GM19025 (cell line): ENCODE data around the gene RBP5.

ENCODE experiments used
- ATAC-seq: cut with Tn5 transposase; IDR thresholded peaks from one replicate; pipeline ENCODE4 v1.9.1; 2021; ENCODE audit warnings: mild to moderate bottlenecking, low read depth, moderate library complexity; ENCODE audit not compliant: unreplicated experiment

RBP5 gene

DNA sequence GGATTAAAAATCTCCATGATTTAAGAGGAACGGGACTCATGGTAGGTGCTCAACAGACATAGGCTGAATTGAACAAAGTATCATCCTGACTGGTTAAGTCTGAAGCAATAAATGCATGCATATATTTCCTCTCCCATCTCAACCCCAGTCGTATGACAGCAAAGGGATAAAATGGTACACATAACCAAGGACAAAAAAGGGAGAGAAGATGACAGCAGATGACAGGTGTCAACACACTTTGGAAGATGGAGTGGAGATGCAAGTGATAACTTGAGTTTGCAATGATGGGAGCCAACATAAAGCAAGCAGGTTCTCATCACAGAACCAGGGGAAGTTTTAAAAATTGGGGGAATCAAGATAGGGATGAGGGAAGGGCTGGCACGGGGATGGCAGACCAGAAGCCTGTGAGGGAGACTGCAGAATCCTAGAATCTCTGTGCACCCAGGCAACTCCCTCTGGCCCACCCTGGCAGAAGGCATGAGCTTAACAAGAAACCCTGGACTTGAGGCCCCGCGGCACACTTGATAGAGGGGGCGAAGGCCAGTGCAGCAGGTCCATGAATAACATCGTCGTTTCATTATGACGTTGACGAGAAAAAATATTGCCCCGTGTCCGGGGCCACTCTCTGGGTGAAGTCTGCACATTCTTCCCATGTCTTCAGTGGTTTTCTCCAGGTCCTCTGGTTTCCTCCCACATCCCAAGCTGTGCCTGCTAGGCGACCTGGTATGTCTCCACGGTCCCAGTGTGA lies 24.7 kb downstream of the RBP5 start:
- no peak for ATAC-seq

DNA sequence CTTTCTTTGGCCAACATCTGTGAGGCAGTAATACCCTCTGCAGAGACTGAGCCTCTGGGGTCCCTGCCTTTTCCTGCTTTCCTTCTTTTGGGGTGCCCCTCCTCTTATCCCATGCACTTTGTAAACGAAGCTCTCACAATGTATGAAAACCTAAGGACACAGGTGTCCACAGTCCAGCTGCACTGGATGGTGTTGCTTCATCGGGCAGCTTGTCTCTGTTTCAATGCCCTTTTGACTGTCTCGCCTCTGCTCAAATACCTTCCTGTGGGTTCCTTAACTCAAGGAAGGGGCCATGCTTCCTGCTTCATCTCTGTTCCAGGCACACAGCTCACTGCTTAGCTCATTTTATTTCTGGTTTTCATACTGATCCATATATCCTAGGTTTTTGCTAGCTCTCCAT lies 26.1 kb downstream of the RBP5 start:
- ATAC-seq = no peak

DNA sequence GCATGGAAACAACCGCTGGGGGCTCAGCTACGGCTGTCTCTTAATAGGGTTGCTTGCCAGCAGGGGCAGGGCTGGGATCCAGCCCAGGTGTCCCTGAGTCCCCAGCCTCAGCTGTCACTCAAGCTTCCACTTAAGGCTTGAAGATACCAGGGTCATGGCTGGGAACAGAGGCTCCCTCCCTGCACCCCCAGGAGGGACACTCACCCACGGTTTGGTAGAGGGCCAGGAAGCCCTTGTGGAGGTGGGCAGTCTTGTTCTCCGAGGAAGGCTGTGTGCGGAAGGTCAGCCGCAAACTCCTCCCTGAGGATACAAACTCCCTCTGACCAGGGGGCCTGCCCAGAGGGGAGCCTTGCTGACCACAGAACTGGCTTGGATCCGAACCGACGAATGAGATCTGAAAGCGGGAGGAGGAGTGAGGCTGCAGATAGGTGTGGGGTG lies 27.0 kb downstream of the RBP5 start:
- no peak for ATAC-seq

DNA sequence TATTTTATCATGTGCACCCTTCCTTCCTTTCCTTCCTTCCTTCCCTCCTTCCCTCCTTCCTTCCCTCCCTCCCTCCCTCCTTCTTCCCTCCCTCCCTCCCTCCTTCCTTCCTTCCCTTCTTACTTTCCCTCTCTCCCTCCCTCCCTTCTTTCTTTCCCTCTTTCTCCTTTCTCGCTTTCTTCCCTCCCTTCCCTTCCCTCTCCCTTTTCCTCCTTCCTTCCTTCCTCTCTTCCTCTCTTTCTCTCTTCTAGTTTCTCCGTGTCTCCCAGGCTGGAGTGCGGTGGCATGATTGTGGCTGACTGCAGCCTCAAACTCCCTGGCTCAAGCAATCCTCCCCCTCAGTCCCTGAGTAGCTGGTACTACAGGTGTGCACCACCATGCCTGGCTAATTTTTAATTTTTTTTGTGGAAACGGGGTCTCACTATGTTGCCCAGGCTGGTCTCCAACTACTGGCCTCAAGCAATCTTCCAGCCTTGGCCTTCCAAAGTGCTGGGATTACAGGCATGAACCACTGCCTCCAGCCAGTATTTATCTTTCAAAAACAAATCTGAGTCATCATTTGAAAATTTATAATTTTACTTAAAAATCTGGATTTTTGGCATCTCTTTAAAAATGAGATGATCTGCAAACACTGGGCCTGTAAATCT lies 27.5 kb downstream of the RBP5 start:
- ATAC-seq = no peak

DNA sequence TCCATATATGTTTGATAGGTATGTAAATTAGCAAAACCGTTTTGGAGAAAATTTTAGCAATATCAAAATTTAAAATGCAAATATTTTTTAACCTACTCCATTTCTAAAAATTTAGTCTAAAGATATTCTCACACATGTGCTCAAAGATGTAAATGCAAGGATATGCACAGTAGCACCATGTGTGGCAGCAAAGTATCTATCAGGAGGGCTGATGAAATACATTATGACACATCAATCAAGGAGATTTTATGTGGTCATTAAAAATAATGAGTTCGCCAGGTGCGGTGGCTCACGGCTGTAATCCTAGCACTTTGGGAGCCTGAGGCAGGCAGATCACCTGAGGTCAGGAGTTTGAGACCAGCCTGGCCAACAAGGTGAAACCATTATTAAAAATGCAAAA lies 28.4 kb downstream of the RBP5 start:
- ATAC-seq = no peak

DNA sequence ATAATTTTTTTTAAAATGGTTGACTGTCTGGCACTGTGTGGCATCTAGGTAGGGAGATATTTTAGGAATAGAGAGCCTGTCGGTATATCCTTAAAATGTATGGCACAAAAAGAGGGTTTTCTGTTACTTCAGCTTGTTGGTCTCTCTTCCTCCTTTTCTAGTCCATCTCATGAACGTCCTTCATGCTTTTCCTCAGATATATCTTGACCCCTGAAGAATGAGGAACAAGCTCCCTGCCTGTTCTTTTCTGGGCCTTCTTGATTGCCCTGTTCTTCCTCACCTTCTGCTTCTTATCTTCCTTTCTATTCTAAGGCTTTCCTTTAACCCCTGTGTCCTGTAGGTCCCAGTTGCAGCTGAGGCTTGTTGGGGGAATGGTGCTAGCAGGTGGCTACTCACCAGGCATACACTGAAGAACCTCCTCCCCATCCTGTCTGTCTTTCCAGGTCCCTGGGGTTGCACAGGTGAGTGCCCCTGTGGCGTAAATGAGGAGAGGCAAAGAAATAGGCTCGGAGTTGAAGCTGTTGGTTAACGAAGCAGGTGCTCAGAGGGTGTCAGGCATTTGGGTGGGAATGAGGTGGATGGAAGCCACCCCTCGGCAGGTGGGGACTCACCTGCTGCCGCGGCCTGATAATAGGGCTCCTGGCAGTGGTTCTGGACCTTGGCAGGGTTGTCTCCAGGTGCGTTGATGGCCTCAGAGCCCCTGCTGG lies 29.2 kb downstream of the RBP5 start:
- ATAC-seq = no peak

DNA sequence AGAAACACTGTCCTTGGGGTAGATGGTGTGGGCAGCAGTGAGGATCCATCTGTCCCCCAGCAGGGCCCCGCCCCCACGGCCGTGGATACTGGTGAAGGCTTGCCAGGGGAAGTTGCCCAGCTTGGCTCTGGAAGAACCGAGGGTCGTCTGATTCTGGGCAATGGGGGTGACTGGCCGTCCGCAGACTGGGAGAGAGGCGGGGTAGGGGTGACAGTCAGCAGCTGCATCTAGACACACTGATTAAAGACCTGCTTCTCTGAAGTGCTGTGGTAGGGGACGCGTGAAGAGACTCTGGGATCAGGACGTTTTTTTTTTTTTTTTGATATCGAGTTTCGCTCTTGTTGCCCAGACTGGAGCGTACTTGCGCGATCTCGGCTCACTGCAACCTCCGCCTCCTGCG lies 31.7 kb downstream of the RBP5 start:
- no peak for ATAC-seq

DNA sequence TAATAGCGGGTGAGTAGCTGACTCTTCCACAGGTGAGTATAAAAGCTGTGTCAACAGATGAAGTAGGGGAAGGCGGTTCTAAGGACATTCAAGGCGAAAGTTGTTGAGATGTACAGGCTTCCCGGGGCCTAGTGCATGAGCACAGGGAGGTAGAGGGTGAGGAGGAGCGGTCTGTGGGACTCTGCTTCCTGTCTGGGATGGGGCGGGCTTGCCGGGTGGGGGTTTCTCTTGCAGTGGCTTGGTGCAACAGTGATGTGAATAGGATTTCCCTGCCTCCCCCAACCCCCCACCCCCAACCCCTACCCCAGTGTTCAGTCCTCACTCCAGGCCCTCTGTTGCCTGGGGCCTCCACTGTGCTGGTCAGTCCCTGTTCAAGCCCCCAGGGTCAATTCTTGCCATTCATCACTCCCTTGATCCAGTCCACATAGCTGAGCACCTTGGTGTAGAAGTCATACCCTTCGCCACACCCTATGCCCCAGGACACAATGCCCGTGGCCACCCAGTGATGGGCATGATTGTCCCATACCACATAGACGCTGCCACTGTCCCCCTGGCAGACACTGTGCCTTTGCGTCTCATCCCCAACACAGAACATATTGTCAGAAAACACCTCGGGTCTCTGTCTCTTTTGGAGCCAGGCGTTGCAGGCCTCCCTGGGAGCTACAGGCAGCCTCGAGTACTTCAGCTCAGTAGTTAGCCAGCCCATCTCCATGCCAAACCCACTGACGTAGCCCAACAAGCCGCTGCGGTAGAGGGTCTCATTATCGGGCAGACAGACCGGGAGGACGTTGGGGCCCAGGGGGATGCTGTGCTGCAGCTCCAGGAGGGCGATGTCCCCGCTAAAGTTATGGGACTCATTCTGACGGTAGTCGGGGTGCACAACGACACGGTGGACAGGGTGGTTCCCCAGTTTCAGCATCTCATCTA lies 32.4 kb downstream of the RBP5 start:
- ATAC-seq = no peak

DNA sequence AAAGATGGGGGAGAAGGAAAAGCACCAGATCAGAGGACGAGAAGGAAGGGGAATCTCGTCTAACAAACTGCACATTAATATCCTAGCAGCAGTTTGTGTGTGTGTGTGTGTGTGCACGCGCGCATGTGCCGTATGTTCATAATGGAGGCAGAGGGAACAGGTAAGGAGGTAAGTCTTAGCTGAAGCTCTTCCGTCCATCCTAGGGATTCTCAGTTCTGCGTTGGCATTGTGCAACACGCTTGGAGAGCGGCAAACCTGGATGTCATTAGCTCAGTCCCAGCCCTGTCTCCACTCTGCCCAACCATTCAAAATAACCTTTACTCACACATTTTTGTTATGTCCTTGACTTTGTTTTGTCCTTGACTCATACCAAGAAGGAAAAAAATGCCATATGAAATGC lies 34.8 kb downstream of the RBP5 start:
- no peak for ATAC-seq

DNA sequence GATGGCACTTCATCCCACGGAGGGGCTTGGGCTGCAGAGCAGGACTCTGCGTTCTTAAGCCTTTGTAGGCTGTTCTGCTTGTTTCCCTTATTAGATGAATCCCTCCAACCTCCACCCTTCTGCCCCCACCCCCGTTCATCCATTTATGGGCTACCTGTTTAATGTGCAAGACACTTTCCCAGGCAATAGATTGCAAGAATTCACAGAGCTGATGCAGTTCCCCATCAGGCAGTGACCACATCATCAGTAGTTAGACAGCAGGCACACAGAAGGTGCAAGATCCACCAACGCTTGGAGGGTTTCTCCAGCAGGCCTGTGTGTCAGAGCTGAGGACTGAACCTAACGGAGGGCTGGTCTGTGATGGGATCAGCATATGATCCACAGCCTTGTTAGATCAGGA lies 35.2 kb downstream of the RBP5 start:
- ATAC-seq = no peak

DNA sequence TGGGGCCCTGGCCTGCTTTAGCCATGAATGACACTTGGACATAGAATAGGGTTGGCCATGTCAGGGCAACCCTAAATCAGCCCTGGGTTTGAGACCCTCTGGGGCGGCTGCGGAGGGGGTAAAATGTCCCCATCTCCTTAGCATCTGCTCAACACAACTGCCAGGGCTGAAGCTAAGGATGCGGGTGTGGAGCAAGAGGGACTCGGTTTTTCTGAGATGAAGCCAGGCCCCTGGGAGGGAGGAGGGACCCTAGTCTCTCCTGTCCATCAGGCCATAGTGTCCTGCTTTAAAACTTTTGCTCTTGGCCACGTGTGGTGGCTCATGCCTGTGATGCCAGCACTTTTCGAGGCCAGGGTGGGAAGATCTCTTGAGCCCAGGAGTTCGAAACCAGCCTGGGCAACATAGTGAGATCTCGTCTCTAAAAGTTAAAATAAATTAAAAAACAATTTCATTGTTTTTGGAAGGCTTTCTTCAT lies 35.7 kb downstream of the RBP5 start:
- ATAC-seq = no peak

DNA sequence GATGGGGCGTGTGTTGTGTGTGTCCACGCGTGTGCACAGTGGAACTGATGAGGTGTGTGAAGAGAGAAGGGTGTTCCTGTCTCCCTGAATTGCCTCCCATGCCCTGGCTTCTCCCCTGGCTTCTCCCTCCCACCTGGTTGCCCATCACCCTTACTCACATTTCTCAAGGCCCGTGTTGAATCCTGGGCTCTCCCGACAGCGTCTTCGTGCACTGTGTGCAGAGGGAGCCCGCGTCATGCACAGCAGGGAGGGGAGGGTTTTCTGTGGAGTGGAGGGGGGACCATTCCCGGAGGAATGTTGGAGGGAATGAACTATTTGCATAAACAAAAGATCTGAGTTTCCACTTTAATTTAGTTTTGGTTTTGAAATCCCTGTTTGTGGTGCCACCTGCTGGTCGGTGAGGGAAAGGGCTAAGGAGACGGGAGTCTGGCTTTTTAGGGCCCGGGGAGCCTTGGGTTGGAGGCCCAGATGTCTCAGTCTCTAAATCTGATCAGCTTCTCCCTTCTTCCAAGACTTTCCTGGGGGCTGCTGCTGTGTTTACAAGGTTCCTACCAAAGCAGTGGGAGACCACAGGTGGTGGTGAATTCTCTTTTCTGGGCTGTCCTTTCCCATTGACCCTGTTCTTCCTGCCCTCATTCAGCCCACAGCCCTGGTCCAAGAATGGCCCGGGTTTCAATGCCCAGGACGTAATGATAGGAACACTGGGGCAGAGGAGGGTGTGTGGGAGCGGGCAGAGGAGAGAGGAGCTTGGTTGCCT lies 36.3 kb downstream of the RBP5 start, which contains the start of gene C1R:
C1R (minus strand) TSS at position 217 of the 757 bp plus-strand sequence; CDS start at position 160, 57 bp downstream.
- no peak for ATAC-seq

DNA sequence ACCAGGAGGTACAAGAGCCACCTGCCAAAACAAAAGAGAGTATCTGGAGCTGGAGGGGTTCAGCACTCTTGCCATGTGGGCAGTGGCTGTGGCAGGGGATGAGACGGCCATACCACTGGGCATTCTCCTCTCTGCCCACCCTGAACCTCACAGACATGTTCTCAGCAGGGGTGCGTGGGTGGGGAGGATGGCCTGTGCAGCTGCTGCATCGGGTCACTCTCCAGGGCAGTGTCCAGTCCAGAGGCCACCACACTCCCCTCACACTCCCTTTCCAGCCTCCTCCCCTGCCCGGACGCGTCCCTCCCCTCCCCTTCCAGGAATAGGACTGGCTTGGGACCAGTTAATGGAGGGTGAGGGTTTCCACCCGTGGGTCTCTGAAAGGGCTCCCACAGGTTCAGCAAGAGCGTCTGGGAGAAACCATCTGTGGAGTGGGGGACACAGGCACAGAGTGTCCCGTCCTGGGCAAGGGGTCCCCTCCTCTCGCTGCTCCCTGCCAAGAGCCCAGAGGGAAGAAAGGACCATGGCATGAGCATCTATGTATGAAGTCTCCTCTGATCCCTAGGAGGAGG lies 36.9 kb downstream of the RBP5 start:
- no peak for ATAC-seq

DNA sequence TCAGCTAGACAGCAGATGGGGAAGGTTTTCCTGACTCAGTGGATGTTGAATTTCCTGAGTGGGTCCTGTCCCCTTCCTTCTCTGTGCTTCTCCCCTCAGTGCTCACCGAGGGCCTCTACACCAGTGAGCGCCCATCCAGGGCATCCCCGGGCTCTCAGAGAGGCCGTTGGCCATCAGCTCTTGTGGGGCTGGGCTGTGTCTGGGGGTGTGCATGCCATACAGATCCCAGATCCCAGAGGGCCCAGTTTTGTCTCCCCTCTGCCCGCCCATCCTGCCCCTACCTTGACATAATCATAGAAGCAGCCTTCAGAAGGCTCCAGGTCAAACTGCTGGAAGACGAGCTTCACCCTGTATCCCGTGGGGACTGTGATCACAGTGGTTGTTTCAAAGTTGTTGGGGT lies 37.5 kb downstream of the RBP5 start:
- no peak for ATAC-seq

DNA sequence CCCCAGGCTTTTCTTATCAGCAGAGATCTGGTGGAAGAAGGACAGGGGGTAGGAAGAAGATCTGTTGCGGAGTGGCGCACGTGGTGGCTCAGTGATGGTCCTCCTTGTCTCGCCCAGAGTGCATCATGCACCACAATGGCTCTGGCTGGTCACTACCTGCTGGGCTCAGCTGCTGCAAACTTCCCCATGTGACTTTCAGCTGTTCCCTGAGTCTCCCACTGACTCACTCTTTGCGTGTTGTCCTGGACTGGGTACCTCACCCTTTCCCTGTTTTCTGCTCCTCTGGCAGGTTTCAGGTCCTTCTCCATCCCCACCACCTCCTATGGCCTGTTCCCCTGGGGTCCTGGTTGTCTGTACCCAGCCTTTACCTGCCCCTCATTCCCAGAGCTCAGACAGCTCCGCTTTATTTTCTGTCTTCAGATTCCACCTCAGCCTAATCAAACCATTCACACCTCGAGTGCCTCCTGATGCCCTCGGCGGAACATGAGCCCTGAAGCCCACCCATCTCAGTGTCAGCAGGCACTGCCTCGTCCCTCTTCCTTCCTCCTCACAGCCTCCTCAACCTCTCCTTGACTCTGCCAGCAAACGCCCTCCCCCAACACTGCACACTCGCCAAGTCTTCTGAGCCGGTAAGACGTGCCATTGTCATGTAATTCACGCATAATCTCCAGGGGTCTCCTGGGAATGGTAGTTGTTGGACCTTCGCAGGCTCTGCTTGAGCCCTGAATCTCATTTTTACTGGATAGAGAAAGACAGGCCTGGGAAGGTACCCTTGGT lies 38.3 kb downstream of the RBP5 start:
- no peak for ATAC-seq

DNA sequence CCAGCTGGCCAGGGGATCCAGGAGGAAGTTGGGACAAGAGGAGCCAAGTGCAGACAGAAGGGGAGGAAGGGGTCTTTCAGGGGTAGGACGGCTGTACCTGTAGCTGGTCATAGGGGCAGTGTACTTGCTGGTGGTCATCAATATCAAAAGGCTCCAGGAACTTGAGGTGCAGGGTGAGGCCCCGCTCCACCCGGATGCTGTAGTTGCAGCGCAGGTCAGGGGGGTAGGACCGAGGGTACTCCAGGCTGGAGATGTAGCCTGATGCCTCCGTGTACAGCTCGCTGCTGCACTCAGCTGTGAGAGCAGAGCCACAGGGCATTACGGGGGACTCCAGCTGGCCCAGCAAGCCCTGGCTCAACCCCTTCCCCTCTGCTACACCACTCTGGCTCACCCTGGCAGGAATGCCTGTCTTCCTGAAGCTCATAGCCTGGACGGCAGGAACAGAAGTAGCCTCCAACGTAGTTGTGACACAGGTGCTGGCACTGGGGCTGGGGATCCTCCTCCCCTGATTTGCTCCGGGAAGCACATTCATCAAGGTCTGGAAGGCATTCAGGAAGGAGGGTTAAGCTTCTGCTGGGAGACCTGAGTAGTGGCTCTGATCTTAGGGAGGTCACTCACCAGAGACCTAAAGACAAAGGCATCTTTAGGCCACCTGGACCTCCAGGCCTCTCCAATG lies 39.4 kb downstream of the RBP5 start:
- no peak for ATAC-seq

DNA sequence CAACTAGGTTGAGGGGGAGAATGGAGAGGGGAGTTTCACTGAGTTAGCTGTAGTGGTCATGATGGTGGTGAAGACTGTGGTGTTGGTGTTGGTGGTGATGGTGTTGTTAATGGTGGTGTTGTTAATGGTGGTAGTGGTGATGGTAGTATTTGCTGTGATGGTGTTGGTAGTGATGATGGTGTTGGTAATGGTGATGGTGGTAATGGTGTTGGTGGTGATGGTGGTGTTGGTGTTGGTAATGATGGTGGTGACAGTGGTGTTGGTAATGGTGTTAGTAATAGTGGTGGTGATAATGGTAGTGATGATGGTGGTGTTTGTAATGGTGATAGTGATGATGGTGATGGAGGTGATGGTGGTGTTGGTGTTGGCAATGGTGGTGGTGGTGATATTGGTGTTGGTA lies 45.6 kb downstream of the RBP5 start:
- ATAC-seq = no peak

DNA sequence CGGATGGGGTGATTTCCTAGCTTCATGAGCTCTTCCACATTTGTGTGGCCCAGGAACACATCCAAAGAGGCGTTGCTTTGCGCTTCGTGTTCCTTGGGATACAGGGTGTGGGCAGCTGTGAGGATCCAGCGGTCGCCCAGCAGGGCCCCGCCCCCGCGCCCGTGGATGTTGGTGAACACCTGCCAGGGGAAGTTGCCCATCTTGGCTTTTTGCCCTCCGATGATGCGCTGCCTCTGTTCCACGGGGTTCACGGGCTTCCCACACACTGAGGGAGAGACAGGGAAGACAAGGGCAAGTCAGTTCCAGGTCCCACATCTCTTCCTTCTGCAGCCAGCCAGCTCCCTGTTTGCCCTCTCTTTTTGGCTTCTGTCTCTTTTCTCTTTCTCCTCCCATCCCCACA lies 47.7 kb downstream of the RBP5 start:
- no peak for ATAC-seq
